H1 (cell line): ENCODE measurements around the gene TRMT44. TPM values are rescaled to one million over a fixed set of nuclear protein-coding genes. Genes with fewer than 3 reads are reported as not detected.
A peak's percentile ranks its signal among the peaks of the same experiment; 100 is the strongest.

Source experiments
- CTCF ChIA-PET: fragments of 300-600 bp; sonication (Branson Sonifier 250); formaldehyde crosslinking; loops from one replicate; lab custom pipeline; 2021; ENCODE audit not compliant: partially characterized antibody; lab: Charles Lee
- POLR2A ChIA-PET: fragments of 300-600 bp; sonication (Branson Sonifier 250); formaldehyde crosslinking; loops from one replicate; lab custom pipeline; 2021; ENCODE audit warnings: inconsistent platforms; ENCODE audit not compliant: partially characterized antibody; lab: Charles Lee
- DNase-seq, 2 experiments: peaks; one replicate each; pipeline versions ENCODE4 v3.0.0 to v3.0.0-alpha.2; 2010 to 2022; ENCODE audit warnings: low spot score in 2 of 2, low read depth in 1 of 2, mixed read lengths in 1 of 2
- FAIRE-seq: peaks from 2 replicates; lab custom pipeline; 2011; peaks lifted over from hg19 to GRCh38; lab: Jason Lieb, UNC
- H2AFZ ChIP-seq: 2 replicates; pipeline ENCODE4 v1.8.1; 2012; ENCODE audit warnings: low read length, inconsistent platforms
- H2AK5ac ChIP-seq: 2 replicates; pipeline ENCODE4 v1.6.1; 2013; ENCODE audit warnings: low read depth, low read length
- H2BK120ac ChIP-seq: replicated peaks from 2 replicates; pipeline ENCODE3; 2013; ENCODE audit warnings: low read depth, low read length, inconsistent platforms
- H2BK12ac ChIP-seq: 2 replicates; pipeline ENCODE4 v1.6.1; 2013; ENCODE audit warnings: low read depth, low read length
- H2BK15ac ChIP-seq: 2 replicates; pipeline ENCODE4 v1.6.1; 2013; ENCODE audit warnings: low read length
- H2BK20ac ChIP-seq: 2 replicates; pipeline ENCODE4 v1.6.1; 2013; ENCODE audit warnings: low read length
- H2BK5ac ChIP-seq: 2 replicates; pipeline ENCODE4 v1.6.1; 2013; ENCODE audit warnings: low read depth, low read length
- H3K14ac ChIP-seq: 2 replicates; pipeline ENCODE4 v1.6.1; 2013; ENCODE audit warnings: inconsistent platforms; ENCODE audit not compliant: insufficient read length
- H3K18ac ChIP-seq: 2 replicates; pipeline ENCODE4 v1.6.1; 2013; ENCODE audit warnings: low read length; ENCODE audit errors: extremely low read depth
- H3K23ac ChIP-seq: 2 replicates; pipeline ENCODE4 v1.6.1; 2013; ENCODE audit warnings: inconsistent platforms; ENCODE audit not compliant: insufficient read length
- H3K23me2 ChIP-seq: 2 replicates; pipeline ENCODE4 v1.6.1; 2013; ENCODE audit warnings: low read depth, low read length
- H3K27ac ChIP-seq: 2 replicates; pipeline ENCODE4 v1.6.1; 2011; ENCODE audit warnings: low read depth, low read length, inconsistent platforms
- H3K27me3 ChIP-seq, 4 experiments: replicated peaks in 1 of 4; 1 replicate in 1 of 4; 2 replicates in 3 of 4; pipeline versions ENCODE4 v1.6.1 to v1.8.1; 2011 to 2013; ENCODE audit warnings: low read length in 3 of 4, mild to moderate bottlenecking in 3 of 4, inconsistent platforms in 2 of 4, mixed read lengths in 2 of 4, moderate library complexity in 1 of 4; ENCODE audit not compliant: control insufficient read depth in 3 of 4, insufficient read depth in 3 of 4; ENCODE audit errors: extremely low read depth in 1 of 4
- H3K36me3 ChIP-seq, 4 experiments: 2 replicates each; pipeline versions ENCODE4 v1.6.1 to v1.8.1; 2011 to 2013; ENCODE audit warnings: mild to moderate bottlenecking in 4 of 4, low read length in 3 of 4, moderate library complexity in 2 of 4, control low read depth in 1 of 4, inconsistent platforms in 1 of 4; ENCODE audit not compliant: insufficient read depth in 4 of 4, control insufficient read depth in 2 of 4
- H3K4ac ChIP-seq: replicated peaks from 2 replicates; pipeline ENCODE3; 2013; ENCODE audit warnings: low read length, low read depth, mixed read lengths, inconsistent platforms; ENCODE audit not compliant: insufficient read length
- H3K4me1 ChIP-seq, 4 experiments: replicated peaks in 1 of 4; 1 replicate in 1 of 4; 2 replicates in 3 of 4; pipeline versions ENCODE4 v1.6.1 to v1.8.1; 2011 to 2013; ENCODE audit warnings: low read length in 3 of 4, inconsistent platforms in 2 of 4, mixed read lengths in 1 of 4; ENCODE audit not compliant: insufficient read depth in 4 of 4, control insufficient read depth in 3 of 4
- H3K4me2 ChIP-seq, 2 experiments: 2 replicates each; pipeline versions ENCODE4 v1.6.1 to v1.8.1; 2011 to 2013; ENCODE audit warnings: low read depth in 2 of 2, low read length in 2 of 2, control low read depth in 1 of 2, inconsistent platforms in 1 of 2, mild to moderate bottlenecking in 1 of 2; ENCODE audit not compliant: insufficient read depth in 1 of 2
- H3K4me3 ChIP-seq, 4 experiments: fragments of 200-600, 300-600 bp in 1 of 4; sonication (generic), shearing (Covaris generic), sonication (Bioruptor Twin) in 1 of 4; 2 replicates each; pipeline versions ENCODE4 v1.5.1 to v1.8.1; 2011 to 2016; ENCODE audit warnings: low read length in 4 of 4, low read depth in 3 of 4, control low read depth in 2 of 4, inconsistent platforms in 2 of 4, mild to moderate bottlenecking in 2 of 4, mixed read lengths in 1 of 4, moderate library complexity in 1 of 4; ENCODE audit not compliant: insufficient read depth in 2 of 4; ENCODE audit errors: extremely low read depth in 1 of 4
- H3K56ac ChIP-seq: replicated peaks from 2 replicates; pipeline ENCODE3; 2013; ENCODE audit warnings: low read depth, mild to moderate bottlenecking, mixed read lengths, low read length, inconsistent platforms; ENCODE audit not compliant: insufficient read length
- H3K79me1 ChIP-seq: 2 replicates; pipeline ENCODE4 v1.6.1; 2013; ENCODE audit warnings: low read depth, low read length, control low read depth
- H3K79me2 ChIP-seq, 2 experiments: 2 replicates each; pipeline versions ENCODE4 v1.6.1 to v1.8.1; 2012 to 2013; ENCODE audit warnings: low read length in 2 of 2, mild to moderate bottlenecking in 2 of 2, inconsistent platforms in 1 of 2; ENCODE audit not compliant: insufficient read depth in 2 of 2, control insufficient read depth in 1 of 2
- H3K9ac ChIP-seq, 4 experiments: replicated peaks in 1 of 4; 1 replicate in 1 of 4; 2 replicates in 3 of 4; pipeline versions ENCODE4 v1.6.1 to v1.8.1; 2011 to 2013; ENCODE audit warnings: low read depth in 3 of 4, low read length in 3 of 4, control low read depth in 2 of 4, mild to moderate bottlenecking in 2 of 4, moderate library complexity in 2 of 4, inconsistent platforms in 1 of 4; ENCODE audit errors: extremely low read depth in 1 of 4
- H3K9me3 ChIP-seq, 2 experiments: 2 replicates each; pipeline versions ENCODE4 v1.6.1 to v1.8.1; 2012 to 2013; ENCODE audit warnings: mild to moderate bottlenecking in 2 of 2, moderate library complexity in 2 of 2, control low read depth in 1 of 2, inconsistent platforms in 1 of 2, low read depth in 1 of 2, low read length in 1 of 2, mixed read lengths in 1 of 2; ENCODE audit not compliant: insufficient read depth in 2 of 2
- H4K20me1 ChIP-seq, 2 experiments: replicated peaks in 1 of 2; 2 replicates each; pipeline versions ENCODE3 to v1.8.1; 2011 to 2013; ENCODE audit warnings: inconsistent platforms in 2 of 2, low read length in 2 of 2, mild to moderate bottlenecking in 1 of 2; ENCODE audit not compliant: insufficient read depth in 2 of 2, control insufficient read depth in 1 of 2
- H4K5ac ChIP-seq: 2 replicates; pipeline ENCODE4 v1.6.1; 2013; ENCODE audit warnings: low read length, low read depth, mixed read lengths, inconsistent platforms; ENCODE audit not compliant: insufficient read length
- H4K8ac ChIP-seq: 2 replicates; pipeline ENCODE4 v1.8.0; 2013; ENCODE audit warnings: mild to moderate bottlenecking, moderate library complexity, low read length, inconsistent platforms; ENCODE audit not compliant: insufficient read depth; ENCODE audit errors: extremely low read depth
- H4K91ac ChIP-seq: replicated peaks from 2 replicates; pipeline ENCODE3; 2013; ENCODE audit warnings: low read length, mixed read lengths, inconsistent platforms; ENCODE audit not compliant: insufficient read length
- E2F6 ChIP-seq: IDR thresholded peaks from 2 replicates; pipeline ENCODE4 v1.6.1; 2012; ENCODE audit warnings: inconsistent platforms
- HDAC2 ChIP-seq, 2 experiments: fragments of 300-600 bp in 1 of 2; sonication (generic) in 1 of 2; IDR thresholded peaks; 2 replicates each; pipeline ENCODE4 v1.6.1; 2011 to 2012; ENCODE audit warnings: low read depth in 2 of 2, low read length in 2 of 2, mild to moderate bottlenecking in 2 of 2, moderate library complexity in 2 of 2, borderline replicate concordance in 1 of 2, inconsistent platforms in 1 of 2
- JUND ChIP-seq: IDR thresholded peaks from 2 replicates; pipeline ENCODE4 v1.6.1; 2011; ENCODE audit warnings: mild to moderate bottlenecking, improper control_type of control experiment, low read length
- RBBP5 ChIP-seq: IDR thresholded peaks from 2 replicates; pipeline ENCODE4 v1.7.1; 2012; ENCODE audit warnings: low read depth, mild to moderate bottlenecking, inconsistent platforms, low read length, moderate library complexity, borderline replicate concordance
- RXRA ChIP-seq: IDR thresholded peaks from 2 replicates; pipeline ENCODE4 v1.6.1; 2011; ENCODE audit warnings: low read depth, mild to moderate bottlenecking, low read length, moderate library complexity; ENCODE audit not compliant: insufficient read depth
- SIRT6 ChIP-seq: IDR thresholded peaks from one replicate; pipeline ENCODE4 v1.7.1; 2012; ENCODE audit warnings: low read length, inconsistent platforms
- SP2 ChIP-seq: IDR thresholded peaks from 2 replicates; pipeline ENCODE4 v1.6.1; 2012; ENCODE audit warnings: mild to moderate bottlenecking, low read length, inconsistent platforms
- SP4 ChIP-seq: IDR thresholded peaks from 2 replicates; pipeline ENCODE4 v1.6.1; 2012; ENCODE audit warnings: low read length, inconsistent platforms
- TAF7 ChIP-seq: optimal IDR thresholded peaks from 2 replicates; pipeline ENCODE3; 2011; ENCODE audit warnings: low read depth, mild to moderate bottlenecking, inconsistent platforms, low read length, moderate library complexity, borderline replicate concordance
- WGBS, 2 experiments: shearing (Covaris generic) in 1 of 2; methylation state at CpG; one replicate each; pipeline versions ENCODE4 v1.1.6 to v1.1.7; 2013 to 2015; ENCODE audit warnings: low lambda C conversion rate in 2 of 2, mixed read lengths in 2 of 2, inconsistent platforms in 1 of 2, low coverage in 1 of 2, missing lambda C conversion rate in 1 of 2; ENCODE audit not compliant: insufficient replicate concordance in 2 of 2, insufficient coverage in 1 of 2, insufficient read length in 1 of 2; ENCODE audit errors: extremely low coverage in 1 of 2, missing lambda C conversion rate in 1 of 2; 5-methylcytosine and 5-hydroxymethylcytosine counted together
- polyA plus RNA-seq, 7 experiments: library from polyadenylated mRNA; depleted of rRNA in 3 of 7; stranded (reverse) in 5 of 7; unstranded in 2 of 7; fragments of >200 nt in 5 of 7; fragments of 200-250 nt in 2 of 7; gene quantifications; 1 replicate in 5 of 7; 2 replicates in 1 of 7; 4 replicates in 1 of 7; pipeline versions ENCODE4 v1.2.1 to v1.2.3, GENCODE V29; 2011 to 2013; ENCODE audit warnings: missing spikeins in 2 of 7, mixed read lengths in 2 of 7
- total RNA-seq: library from RNA; stranded (reverse); fragmentation: NEBNext Ultra II Directional; extraction: Animal tissue kit (Norgen Biotek cat#: 25700); gene quantifications from 2 replicates; pipeline ENCODE4 v1.2.1, GENCODE V29; 2021

Gene TRMT44
- total and polyA plus RNA-seq, 2 of the 8 experiments (the other 6 are each of a cell fraction or from before 2014, with no cell fraction given), result 8.6 to 23.9 TPM

- Histone ChIP-seq H3K9me3 (peaks cover 8 to 12% of the 10 kb centered on the region in 2 experiments; a peak in 3 of 4 replicates), H3K79me1 (no peaks in the 10 kb centered on the region), H3K9ac (no peak overlapping the region), H4K8ac (no peak overlapping the region), H2BK15ac (0 out of 2 replicates have a peak overlapping the region, but pooled peaks have one; percentile 67), H2BK12ac (0 out of 2 replicates have a peak overlapping the region, but pooled peaks have one; percentile 50), H2BK5ac (peak overlapping the region; percentile 46; the same call in 1 of the 2 replicates), H4K5ac (no peak overlapping the region), H2AK5ac (no peak overlapping the region; the same call in 1 of the 2 replicates), H3K79me2 (no peaks in the 10 kb centered on the region), H4K91ac (peak overlapping the region; percentile 39), H2AFZ (no peak overlapping the region), H3K23me2 (no peaks in the 10 kb centered on the region), H3K23ac (no peak overlapping the region), H2BK20ac (peak overlapping the region; percentile 51; the same call in 1 of the 2 replicates), H3K27me3 (no peaks in the 10 kb centered on the region), H3K4me3 (no peak overlapping the region), H3K4me1 (peaks cover 0 to 15% (median 4%) of the 10 kb centered on the region in 4 experiments; a peak in 6 of 7 replicates), H3K4me2 (no peak overlapping the region), H3K36me3 (peaks cover 0 to 5% (median 2%) of the 10 kb centered on the region in 4 experiments; a peak in 1 of 8 replicates), H3K4ac (no peak overlapping the region), H3K18ac (no peak overlapping the region), H2BK120ac (no peak overlapping the region), H3K56ac (no peak overlapping the region), H3K27ac (no peak overlapping the region), H4K20me1 (no peaks in the 10 kb centered on the region), H3K14ac (no peak overlapping the region)
- CTCF ChIA-PET, result interaction anchor here (1.0 to 4.5 kb wide), 12 partner anchors 11 to 114 kb away, joined by 3 to 22 read pairs (median 5); partner anchors contain the start of gene CPZ
- no peak for DNase-seq
- WGBS, 2 experiments, result 68% methylated on average over 11 of the region's 11 CpGs; no CpG with 5 or more reads in 1 of the 2 experiments
- no peak for FAIRE-seq
- POLR2A ChIA-PET, result interaction anchor here (0.7 to 1.8 kb wide), 5 partner anchors 11 to 75 kb away, joined by 3 to 8 read pairs (median 3); no protein-coding TSS in a partner anchor
- TF ChIP-seq TAF7 (no peak), HDAC2 (IDR thresholded peaks at IDR 0.05; ENCODE audit: borderline replicate concordance in 1 of 2, low read depth in 2 of 2, low read length in 2 of 2) (no peak), SIRT6 (no peak), RBBP5 (no peak), RXRA (no peak), JUND (no peak), E2F6 (no peak), SP4 (no peak), SP2 (no peak)
Observed at GRCh38 chr4:8493484-8493883, 52.9 kb downstream of the TRMT44 start.
